ENCODE results near the gene GMPR.
"Not testable (repeated sequence)": the region's sequence is repeated elsewhere in the genome, so short reads cannot be mapped to it uniquely, and the experiment has no call there.

GMPR gene

DNA sequence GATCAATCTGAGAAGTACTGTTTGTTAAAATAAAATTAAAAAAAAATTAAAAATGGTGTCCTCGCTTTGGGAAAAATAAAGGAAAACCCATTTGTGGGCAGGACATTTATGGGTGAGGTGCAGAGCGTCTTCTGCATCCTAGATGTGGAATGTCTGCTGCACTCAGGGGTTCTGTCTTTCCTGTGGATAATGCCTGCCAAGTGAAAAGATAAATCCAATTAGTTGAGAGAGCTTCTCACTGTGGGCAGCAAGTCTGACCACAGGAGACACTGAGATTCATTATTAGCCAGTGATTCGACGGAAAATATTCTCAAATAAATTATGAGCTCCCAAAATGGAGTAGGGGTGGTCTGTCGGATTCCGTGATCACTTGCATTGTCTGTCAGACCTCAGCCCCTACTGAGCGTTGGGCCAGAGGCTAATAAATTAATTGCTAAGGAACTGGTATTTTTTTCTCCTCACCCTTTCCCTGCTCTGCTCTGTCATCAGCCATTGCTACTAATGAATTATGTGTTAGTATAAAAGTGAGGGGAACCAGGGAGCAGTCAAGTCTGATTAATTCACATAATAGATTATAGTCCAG lies 10.0 kb downstream of the GMPR start:
- no peak for DNase-seq (ENCODE audit: low read depth)

DNA sequence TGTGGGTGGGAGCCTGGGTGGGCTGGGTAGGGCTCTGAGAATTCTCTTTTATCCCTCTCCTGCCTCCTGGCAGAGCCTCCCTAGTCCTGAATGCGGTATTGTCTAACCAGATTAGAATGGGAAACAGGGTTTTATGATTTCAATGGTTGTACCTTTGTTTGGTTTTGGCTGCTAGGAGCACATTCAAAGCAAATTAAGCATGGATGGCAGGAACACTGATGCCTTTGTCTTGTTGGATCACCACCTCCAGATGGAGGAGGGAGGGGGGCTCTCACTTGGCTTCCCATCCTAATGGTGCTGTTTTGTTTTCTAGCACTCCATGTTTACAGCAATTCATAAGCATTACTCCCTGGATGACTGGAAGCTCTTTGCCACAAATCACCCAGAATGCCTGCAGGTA lies 11.6 kb downstream of the GMPR start:
- no peak for DNase-seq (ENCODE audit: low read depth)

DNA sequence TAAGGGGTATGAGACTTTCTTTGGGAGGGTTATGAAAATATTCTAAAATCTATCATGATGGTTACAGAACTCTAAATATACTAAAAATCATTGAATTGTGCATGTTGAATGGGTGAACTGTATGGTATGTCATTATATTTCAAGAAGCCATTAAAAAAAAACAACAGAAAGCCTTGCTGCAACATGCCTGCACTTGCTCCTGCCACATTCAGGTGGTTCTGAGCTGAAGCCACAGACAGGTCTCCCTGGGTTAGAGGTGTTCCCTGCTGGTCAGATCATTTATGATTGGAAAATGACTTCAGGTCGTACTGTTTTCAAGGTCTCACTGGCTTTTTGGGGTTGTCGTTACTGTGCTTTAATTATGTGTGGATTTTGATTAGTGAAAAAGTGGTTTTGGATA lies 13.3 kb downstream of the GMPR start:
- no peak for DNase-seq (ENCODE audit: low read depth)

DNA sequence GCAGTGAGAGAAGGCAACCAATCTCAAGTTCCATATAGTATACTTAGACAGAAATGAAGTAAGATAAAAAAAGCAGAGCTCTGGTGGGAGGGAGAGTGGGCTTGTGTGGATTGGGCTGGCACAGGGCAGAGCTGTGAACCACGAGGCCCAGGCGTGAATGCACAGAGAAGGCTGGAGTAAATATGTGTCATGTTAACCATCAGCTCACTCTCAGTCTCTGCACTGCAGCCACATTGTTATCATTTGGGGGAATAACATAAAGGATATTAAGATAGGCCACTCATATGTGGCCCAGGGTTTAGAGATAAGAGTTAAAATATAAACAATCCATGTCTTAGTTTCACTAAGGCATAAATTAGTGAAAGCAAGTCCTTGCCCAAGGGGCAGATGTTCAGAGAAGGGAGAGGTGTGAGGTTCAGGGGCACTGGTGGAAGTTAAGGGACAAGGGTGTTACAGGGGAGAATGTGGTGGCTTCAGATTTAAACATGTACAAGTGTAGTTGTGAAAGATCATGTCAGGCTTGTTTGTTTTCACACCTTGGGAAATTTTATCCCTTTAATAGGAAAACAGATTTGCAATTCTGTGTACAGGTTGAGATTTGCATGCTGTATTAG lies 14.4 kb downstream of the GMPR start:
- DNase-seq (ENCODE audit: low read depth): no peak

DNA sequence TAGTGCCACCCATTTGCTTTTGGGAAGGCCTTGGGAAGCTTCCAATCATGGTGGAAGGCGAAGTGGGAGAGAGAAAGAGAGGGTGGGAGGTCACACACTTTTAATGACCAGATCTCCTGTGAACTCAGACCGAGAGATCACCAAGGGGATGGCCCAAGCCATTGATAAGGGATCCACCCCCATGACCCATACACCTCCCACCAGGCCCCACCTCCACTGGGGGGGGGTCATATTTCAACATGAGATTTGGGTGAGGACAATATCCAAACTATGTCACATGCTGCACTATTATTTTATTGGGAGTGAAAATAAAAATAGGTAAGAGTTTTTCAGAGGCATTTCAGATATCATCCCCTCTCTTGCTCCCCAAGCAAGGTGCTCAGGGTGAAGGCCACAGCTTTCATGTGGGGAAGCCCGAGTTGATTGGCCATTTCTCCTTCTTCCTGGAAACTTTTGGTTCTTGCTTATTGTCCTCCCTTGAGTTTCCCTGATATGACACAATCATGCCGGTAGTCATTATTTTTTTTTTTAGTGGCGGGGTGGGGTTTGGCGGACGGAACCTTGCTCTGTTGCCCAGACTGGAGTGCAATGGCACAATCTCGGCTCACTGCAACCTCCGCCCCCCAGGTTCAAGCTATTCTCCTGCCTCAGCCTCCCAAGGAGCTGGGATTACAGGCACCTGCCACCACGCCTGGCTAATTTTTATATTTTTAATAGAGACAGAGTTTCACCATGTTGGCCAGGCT lies 15.2 kb downstream of the GMPR start:
- DNase-seq (ENCODE audit: low read depth): no peak

DNA sequence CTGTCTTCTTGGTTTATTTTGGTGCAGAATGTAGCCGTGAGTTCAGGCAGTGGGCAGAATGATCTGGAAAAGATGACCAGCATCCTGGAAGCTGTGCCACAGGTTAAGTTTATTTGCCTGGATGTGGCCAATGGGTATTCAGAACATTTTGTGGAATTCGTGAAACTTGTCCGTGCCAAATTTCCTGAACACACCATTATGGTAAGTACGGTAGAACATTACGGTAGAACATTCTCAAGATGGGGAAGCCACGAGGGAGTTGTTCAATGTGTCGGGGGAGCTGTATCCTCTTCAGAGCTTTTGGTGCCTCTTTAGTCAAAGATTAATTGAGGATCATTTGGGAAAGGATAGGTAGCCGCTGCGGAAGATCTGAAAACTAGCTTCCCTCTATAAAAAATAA lies 16.1 kb downstream of the GMPR start:
- DNase-seq (ENCODE audit: low read depth): no peak

DNA sequence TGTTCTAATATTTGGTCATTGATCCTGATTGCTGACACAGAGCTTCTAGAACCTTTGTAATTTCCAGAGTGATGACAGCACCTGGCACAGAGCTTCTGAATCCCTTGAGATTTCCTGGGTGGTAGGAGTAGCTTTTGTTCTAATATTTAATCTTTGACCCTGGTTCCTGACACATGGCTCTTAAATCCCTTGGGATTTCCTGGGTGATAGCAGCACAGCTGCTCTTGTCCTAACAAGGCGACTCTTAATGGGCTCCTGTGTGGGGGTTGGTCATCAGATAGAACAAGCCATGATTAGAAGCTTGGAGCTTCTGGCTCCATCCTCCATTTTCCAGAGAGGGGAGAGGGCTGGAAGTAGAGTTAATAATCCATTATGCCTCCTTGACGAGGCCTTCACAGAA lies 18.4 kb downstream of the GMPR start:
- no peak for DNase-seq (ENCODE audit: low read depth)

DNA sequence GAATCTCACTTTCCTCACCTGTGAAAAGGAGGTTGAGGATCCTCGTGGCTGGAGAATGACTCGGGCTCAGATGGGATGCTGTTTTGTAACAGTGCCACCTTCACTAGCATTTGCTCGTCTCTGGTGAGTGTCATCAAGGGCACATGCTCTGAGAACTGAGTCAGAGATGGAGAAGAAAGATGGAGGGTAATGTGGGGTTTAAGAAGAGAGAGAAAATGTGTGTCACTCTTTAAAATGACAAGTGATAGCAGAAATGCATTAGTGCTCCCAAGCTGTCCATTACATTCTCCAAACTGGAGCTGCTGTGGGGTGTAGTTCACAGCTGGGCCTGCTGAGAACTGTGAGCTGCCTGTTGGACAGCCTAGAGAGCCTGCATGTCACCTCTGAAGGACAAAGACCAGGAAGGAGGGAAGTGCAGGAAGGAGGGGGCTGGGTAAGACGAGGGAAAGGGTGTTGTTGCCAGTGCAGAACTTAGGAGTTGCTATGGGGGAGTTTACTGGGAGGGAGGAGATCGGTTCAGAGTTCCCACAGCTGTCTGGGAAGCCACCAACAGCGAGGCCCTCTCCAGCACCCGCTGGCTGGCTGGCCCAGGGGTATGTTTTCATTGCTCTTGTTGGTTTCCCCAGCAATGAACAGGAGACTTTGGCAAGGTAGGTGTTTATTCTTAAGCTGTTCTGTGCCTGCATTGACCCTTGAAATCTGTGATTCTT lies 19.8 kb downstream of the GMPR start:
- no peak for DNase-seq (ENCODE audit: low read depth)

DNA sequence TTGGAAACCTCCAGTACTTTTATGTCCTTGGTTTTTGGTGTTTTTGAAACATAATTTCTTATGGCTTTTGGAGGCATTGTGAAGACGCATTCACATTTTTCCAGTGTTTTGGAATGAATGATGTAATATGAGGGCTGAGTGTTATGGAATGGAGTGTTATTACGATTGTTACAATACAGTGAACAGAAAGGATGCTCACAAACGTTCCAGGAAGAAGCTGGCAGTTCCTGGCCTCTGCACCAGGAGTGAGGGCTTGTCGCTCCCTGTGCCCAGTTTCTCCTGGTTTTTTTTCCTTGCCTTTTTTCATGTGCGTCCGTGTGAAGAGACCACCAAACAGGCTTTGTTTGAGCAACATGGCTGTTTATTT lies 20.3 kb downstream of the GMPR start:
- no peak for DNase-seq (ENCODE audit: low read depth)

DNA sequence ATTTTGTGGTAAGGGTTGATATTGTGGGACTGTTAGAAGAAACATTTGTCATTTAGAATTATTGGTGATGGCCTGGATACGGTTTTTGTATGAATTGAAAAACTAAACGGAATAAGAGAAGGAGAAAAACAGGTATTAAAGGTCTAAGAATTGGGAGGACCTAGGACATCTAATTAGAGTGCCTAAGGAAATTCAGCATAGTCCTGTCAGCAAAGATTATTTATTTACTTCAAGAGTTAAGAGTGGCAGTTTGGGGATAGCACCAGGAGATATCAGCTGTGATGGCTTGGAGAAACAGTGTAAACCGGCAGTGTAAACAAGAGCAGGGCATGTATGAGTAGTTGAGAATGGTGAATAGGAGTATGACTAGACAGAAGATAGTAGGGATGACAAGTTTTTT lies 21.2 kb downstream of the GMPR start:
- DNase-seq (ENCODE audit: low read depth): not testable (repeated sequence)

DNA sequence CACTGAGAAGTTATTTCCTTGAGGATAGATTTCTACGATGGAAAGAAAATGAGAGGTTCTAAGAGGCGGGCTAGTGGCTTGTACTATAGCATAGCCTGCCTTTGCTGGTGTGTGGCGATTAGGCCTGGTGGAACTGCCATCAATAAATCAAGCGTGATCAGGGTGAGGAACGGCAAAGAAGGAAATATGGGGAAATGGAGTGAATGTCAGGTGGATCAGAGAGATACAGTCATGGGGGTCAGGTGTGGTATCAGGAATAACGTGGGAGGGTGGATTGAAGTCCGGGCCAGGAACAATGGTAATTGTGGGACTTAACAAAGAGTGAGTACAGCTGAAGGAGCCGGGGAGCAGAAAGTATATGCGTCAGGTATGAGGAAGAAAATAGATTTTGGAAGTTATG lies 22.2 kb downstream of the GMPR start:
- DNase-seq (ENCODE audit: low read depth): not testable (repeated sequence)

DNA sequence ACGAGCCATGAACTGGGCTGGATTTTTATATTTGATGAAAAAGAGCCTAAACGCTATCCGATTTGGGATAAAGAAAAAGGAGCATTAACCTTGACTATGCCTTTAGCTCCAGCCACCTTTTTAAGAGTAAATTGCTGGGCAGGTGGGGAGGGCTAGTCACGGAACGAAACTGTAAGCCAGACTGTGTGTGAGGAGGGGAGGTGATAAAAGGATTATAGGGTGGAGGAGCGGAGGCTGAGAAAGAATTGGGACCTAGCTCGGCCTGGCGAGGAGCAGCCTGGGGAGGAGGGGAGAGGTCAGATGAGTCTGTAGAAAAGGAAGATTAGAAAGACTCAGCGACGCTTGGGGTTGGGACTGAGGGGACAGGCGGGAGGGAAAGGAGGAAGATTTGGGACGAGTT lies 24.4 kb downstream of the GMPR start:
- not testable (repeated sequence) for DNase-seq (ENCODE audit: low read depth)

DNA sequence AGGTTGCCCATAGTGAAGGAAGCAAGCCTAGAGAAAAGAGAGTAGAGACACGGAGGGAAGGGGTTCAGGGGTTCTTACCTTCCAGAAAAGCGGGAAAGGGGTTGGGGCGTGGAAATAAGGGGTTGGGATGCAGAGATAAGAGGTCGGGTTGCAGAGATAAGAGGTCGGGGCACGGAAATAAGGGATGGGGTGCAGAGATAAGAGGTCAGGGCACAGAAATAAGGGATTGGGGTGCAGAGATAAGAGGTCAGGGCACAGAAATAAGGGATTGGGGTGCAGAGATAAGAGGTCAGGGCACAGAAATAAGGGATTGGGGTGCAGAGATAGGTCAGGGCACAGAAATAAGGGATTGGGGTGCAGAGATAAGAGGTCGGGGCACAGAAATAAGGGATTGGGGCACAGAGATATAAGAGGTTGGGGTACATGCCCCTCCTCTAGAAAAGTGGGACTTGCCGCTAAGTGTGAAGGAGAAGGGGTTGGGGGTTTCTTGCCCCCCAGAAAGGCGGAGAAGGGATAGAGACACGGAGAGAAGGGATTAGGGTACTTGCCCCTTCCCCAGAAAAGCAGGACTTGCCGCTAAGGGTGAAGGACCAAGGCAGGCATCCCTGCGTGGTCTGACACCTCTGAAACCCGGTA lies 25.2 kb downstream of the GMPR start:
- not testable (repeated sequence) for DNase-seq (ENCODE audit: low read depth)

DNA sequence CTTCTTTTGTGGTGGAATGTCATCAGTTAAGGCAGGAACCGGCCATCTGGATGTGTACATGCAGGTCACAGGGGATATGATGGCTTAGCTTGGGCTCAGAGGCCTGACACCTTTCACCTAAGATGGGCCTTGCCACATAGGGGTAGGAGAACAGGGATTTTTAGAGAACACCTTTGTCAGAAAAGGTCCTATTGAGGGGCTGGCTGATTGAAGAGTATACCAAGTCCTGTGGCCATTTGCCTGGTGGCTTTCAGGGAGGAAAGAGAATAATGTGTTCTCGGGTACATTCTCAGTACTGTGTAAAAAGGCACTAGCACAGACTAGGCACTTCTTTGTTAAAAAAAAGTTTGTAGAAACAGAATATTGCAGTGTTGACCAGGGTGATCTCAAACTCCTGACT lies 26.4 kb downstream of the GMPR start:
- no peak for DNase-seq (ENCODE audit: low read depth)

DNA sequence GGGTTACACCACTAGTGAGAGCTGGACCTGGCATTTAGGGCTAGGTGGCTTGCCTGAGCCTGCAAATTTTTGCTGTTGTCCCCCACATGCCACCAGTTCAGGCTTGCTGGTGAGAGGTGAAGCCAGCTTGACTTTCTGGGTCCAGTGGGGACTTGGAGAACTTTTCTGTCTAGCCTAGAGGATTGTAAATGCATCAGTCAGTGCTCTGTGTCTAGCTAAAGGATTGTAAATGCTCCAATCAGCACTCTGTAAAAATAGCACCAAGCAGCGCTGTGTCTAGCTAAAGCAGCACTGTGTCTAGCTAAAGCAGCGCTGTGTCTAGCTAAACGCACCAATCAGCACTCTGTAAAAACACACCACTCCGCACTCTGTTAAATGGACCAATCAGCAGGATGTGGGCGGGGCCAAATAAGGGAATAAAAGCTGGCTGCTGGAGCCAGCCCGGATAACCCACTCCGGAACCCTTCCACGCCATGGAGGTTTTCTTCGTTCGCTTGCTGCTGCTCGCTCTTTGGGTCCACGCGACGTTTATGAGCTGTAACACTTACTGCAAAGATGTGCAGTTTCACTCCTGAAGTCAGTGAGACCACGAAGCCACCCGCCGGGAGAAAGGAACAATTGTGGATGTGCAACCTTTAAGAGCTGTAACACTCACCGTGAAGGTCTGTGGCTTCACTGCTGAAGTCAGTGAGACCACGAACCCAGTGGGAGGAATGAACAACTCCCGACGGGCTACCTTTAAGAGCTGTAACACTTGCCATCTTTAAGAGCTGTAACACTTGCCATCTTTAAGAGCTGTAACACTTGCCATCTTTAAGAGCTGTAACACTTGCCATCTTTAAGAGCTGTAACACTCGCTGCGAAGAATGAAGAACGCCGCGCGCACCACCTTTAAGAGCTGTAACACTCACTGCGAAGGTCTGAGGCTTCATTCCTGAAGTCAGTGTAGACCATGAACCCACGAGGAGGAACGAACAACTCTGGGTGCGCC lies 27.3 kb downstream of the GMPR start:
- DNase-seq (ENCODE audit: low read depth): no peak

DNA sequence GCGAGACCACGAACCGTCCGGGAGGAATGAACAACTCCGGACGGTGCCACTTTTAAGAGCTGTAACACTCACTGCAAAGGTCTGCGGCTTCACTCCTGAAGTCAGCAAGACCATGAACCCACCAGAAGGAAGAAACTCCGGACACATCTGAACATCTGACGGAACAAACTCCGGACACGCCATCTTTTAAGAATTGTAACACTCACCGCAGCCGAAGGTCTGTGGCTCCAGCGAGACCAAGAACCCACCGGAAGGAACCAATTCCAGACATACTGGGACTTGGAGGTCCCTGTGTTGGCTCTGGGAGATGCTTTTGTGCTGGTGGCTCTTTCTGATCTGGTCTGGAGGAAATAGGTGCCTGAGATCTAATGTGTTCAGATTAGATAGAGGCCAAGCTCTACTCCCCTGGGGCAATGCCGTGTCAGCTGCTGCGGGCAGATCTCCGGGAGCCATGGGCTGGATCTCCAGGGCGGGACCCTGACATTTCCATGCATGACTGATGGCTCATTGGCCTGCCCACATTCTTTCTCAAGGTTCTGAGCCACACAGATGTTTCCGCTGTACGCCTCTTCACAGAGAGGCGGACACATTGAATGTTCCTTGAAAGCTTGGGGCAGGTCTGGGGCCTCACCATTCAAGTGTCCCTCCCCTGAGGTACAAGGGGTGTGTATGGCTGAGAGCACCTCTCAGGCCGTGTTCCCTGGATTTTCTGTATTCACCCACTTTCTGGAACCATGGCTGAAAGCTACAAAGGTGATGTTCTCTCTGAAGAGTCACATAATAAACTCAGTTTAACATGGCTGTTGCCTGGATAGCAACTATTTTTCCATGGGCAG lies 29.3 kb downstream of the GMPR start:
- DNase-seq (ENCODE audit: low read depth): no peak

DNA sequence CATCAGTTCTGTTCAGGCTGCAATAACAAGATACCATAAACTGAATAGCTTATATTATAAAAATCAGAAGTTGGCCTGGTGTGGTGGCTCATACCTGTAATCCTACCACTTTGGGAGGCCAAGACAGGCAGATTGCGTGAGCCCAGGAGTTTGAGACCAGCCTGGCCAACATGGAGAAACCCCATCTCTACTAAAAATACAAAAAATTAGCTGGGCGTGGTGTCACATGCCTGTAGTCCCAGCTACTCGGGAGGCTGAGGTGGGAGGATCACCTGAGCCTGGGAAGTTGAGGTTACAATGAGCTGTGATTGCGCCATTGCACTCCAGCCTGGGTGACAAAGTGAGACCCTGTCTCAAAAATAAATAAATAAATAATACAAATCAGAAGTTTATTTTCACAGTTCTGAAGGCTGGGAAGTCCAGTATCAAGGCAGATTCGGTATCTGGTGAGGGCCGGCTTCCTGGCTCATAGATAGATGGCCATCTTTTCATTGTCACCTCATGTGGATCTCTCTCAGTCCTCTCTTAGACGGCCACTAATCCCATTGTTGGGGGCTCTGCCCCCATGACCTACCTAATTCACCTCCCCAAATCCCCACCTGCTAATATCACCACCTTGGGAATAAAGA lies 31.2 kb downstream of the GMPR start:
- not testable (repeated sequence) for DNase-seq (ENCODE audit: low read depth)

DNA sequence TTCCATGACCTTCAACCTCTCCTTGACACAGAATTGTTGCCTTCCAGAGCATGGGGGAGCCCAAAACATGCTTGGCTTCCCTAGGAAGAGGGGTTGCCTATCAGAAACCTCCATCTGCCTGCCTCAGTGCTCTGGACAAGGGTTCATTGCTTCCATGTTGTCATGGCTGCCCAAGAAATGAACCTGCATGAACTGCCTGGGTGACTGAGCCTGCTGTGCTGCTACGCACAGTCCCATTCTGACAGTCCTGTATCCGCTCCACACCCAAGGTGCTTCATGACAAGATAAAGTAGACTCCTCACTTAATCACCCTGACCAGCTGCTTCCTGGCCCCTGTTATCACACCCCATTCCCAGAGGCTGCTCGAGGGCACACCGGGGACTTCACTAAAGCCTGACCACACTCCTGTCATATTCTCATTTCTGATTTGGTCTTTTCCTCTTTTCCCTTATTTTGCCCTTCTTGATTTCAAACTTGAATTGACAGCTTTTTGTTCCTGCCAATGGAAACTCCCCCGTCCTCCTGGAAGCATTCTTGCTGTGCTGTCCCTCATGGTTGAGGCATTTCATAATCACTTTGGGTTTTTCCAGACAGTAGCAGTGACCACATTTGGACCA lies 31.9 kb downstream of the GMPR start:
- no peak for DNase-seq (ENCODE audit: low read depth)

DNA sequence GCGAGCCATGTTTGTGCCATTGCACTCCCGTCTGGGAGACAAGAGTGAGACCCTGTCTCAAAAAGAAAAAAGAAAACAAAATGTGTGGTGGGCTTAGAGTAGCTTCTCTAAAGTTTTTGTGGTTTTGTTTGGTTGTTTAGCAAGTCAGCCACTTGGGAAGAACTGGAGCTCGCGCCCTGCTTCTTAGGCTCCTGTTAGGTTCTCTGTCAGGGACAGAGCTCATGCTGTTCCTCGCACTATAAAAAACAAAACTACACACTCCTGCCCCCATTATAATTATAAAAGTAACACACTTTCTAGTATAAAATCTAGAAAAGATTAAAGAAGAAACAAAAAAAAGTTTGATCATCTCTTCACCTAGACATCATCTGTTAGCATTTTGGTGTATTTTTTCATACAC lies 33.0 kb downstream of the GMPR start:
- DNase-seq (ENCODE audit: low read depth): no peak

DNA sequence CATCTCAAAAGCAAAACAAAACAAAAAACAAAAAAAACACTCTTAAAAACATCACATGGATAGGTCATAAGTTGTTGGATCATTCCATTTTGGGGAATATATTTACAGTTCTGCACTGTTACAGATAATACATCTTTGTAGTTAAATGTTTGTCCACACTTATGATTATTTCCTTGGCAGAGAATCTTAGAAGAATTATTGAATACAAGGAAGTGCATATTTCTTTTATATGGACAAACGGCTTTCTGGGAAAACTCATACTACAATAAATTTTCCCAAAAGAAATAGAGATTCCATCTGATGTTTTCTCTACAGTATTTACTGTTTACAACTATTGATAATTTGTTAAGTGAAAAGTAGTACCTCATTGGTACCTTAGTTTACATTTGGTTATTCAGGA lies 33.8 kb downstream of the GMPR start:
- DNase-seq (ENCODE audit: low read depth): no peak
